SK-N-SH (cell line): ENCODE measurements around the gene VEGFB. TPM values are rescaled to one million over a fixed set of nuclear protein-coding genes. Genes with fewer than 3 reads are reported as not detected.

Source experiments
- CTCF ChIA-PET: fragments of 300-600, 350-600 bp; formaldehyde crosslinking; extraction: SDS; loops from one replicate; lab custom pipeline; 2021; lab: Yijun Ruan, JAX
- POLR2A ChIA-PET: fragments of 350-600 bp; sonication (Branson Sonifier 250); formaldehyde crosslinking; extraction: SDS; loops from one replicate; lab custom pipeline; 2020; ENCODE audit warnings: antibody characterized with exemption, inconsistent platforms; lab: Yijun Ruan, JAX
- DNase-seq: peaks from one replicate; pipeline ENCODE4 v3.0.0; 2012
- H2AFZ ChIP-seq: fragments of 200-600 bp; sonication (generic); 2 replicates; pipeline ENCODE4 v1.8.1; 2016; ENCODE audit warnings: antibody characterized with exemption, mild to moderate bottlenecking, low read depth
- H3F3A ChIP-seq: fragments of 200-600 bp; sonication (generic); replicated peaks from 2 replicates; pipeline ENCODE3; 2016; ENCODE audit warnings: antibody characterized with exemption, mild to moderate bottlenecking; ENCODE audit not compliant: insufficient read depth
- H3K27ac ChIP-seq, 2 experiments: fragments of 200-500 bp in 1 of 2; fragments of 200-600 bp in 1 of 2; sonication (Bioruptor generic) in 1 of 2; sonication (generic), shearing (Covaris generic) in 1 of 2; 2 replicates each; pipeline versions ENCODE4 v1.5.1 to v1.6.1; 2014 to 2016; ENCODE audit warnings: low read depth in 2 of 2, inconsistent platforms in 1 of 2, low read length in 1 of 2, mild to moderate bottlenecking in 1 of 2, mixed read lengths in 1 of 2
- H3K27me3 ChIP-seq: fragments of 200-600 bp; sonication (generic), shearing (Covaris generic); 2 replicates; pipeline ENCODE4 v1.6.1; 2016; ENCODE audit warnings: mixed run types; ENCODE audit not compliant: insufficient read depth
- H3K36me3 ChIP-seq, 2 experiments: fragments of 200-500 bp in 1 of 2; fragments of 200-600 bp in 1 of 2; sonication (Bioruptor generic) in 1 of 2; sonication (generic) in 1 of 2; replicated peaks in 1 of 2; 2 replicates each; pipeline versions ENCODE3 to v1.5.1; 2014 to 2016; ENCODE audit warnings: low read length in 1 of 2, mild to moderate bottlenecking in 1 of 2; ENCODE audit not compliant: insufficient read depth in 2 of 2, control insufficient read depth in 1 of 2
- H3K4me1 ChIP-seq, 2 experiments: fragments of 200-500 bp in 1 of 2; fragments of 200-600 bp in 1 of 2; sonication (Bioruptor generic) in 1 of 2; sonication (generic), shearing (Covaris generic) in 1 of 2; 2 replicates each; pipeline versions ENCODE4 v1.5.1 to v1.6.1; 2014 to 2016; ENCODE audit warnings: low read depth in 1 of 2, low read length in 1 of 2, mixed run types in 1 of 2; ENCODE audit not compliant: insufficient read depth in 2 of 2, control insufficient read depth in 1 of 2
- H3K4me2 ChIP-seq: fragments of 200-600 bp; sonication (generic), shearing (Covaris generic); 2 replicates; pipeline ENCODE4 v1.6.1; 2017; ENCODE audit warnings: mixed run types
- H3K4me3 ChIP-seq, 2 experiments: fragments of 200-500 bp in 1 of 2; fragments of 200-600 bp in 1 of 2; sonication (Bioruptor generic) in 1 of 2; sonication (generic), shearing (Covaris generic) in 1 of 2; 2 replicates each; pipeline versions ENCODE4 v1.5.1 to v1.8.1; 2014 to 2016; ENCODE audit warnings: low read depth in 2 of 2, inconsistent platforms in 1 of 2, low read length in 1 of 2, mild to moderate bottlenecking in 1 of 2, mixed read lengths in 1 of 2, moderate library complexity in 1 of 2
- H3K79me2 ChIP-seq: fragments of 200-600 bp; sonication (generic); 2 replicates; pipeline ENCODE4 v1.8.1; 2017; ENCODE audit warnings: mild to moderate bottlenecking; ENCODE audit not compliant: insufficient read depth
- H3K9ac ChIP-seq: fragments of 200-600 bp; sonication (generic); 2 replicates; pipeline ENCODE4 v1.6.1; 2017; ENCODE audit warnings: mixed run types
- H3K9me2 ChIP-seq: fragments of 200-600 bp; sonication (generic); 2 replicates; pipeline ENCODE4 v1.6.1; 2017; ENCODE audit warnings: mixed run types
- H3K9me3 ChIP-seq: fragments of 200-600 bp; sonication (generic); 2 replicates; pipeline ENCODE4 v1.6.1; 2017; ENCODE audit warnings: mixed run types, mild to moderate bottlenecking, moderate library complexity
- H4K20me1 ChIP-seq: fragments of 200-600 bp; sonication (generic); 2 replicates; pipeline ENCODE4 v1.6.1; 2017; ENCODE audit warnings: mild to moderate bottlenecking, mixed run types; ENCODE audit not compliant: insufficient read depth
- CTCF ChIP-seq: fragments of 200-600 bp; sonication (generic); IDR thresholded peaks from 2 replicates; pipeline ENCODE4 v1.6.1; 2017; ENCODE audit warnings: antibody characterized with exemption, mild to moderate bottlenecking, moderate library complexity
- ELF1 ChIP-seq: IDR thresholded peaks from 2 replicates; pipeline ENCODE4 v1.4.0; 2012
- EP300 ChIP-seq, 2 experiments: IDR thresholded peaks; 2 replicates each; pipeline versions ENCODE4 v1.4.0 to v1.6.1; 2012; ENCODE audit warnings: borderline replicate concordance in 1 of 2, low read depth in 1 of 2, low read length in 1 of 2
- FOSL2 ChIP-seq: IDR thresholded peaks from 2 replicates; pipeline ENCODE4 v1.4.0; 2012; ENCODE audit warnings: low read depth, mild to moderate bottlenecking, moderate library complexity, borderline replicate concordance
- FOXM1 ChIP-seq: IDR thresholded peaks from 2 replicates; pipeline ENCODE4 v1.4.0; 2012; ENCODE audit warnings: low read depth, mild to moderate bottlenecking
- GABPA ChIP-seq: IDR thresholded peaks from 2 replicates; pipeline ENCODE4 v1.4.0; 2012; ENCODE audit warnings: low read depth, mild to moderate bottlenecking
- IRF3 ChIP-seq: fragments of 150-350 bp; IDR thresholded peaks from 2 replicates; pipeline ENCODE4 v1.6.1; 2016; ENCODE audit warnings: mild to moderate bottlenecking, low read depth, low read length
- JUND ChIP-seq: IDR thresholded peaks from 2 replicates; pipeline ENCODE4 v1.4.0; 2012
- MAX ChIP-seq: IDR thresholded peaks from 2 replicates; pipeline ENCODE4 v1.4.0; 2012; ENCODE audit warnings: low read depth
- MXI1 ChIP-seq: IDR thresholded peaks from 2 replicates; pipeline ENCODE4 v1.6.1; 2012; ENCODE audit warnings: mild to moderate bottlenecking, low read depth, low read length, improper control_type of control experiment
- NFIC ChIP-seq: IDR thresholded peaks from 2 replicates; pipeline ENCODE4 v1.4.0; 2012; ENCODE audit warnings: borderline replicate concordance
- POLR2AphosphoS5 ChIP-seq: IDR thresholded peaks from 2 replicates; pipeline ENCODE4 v1.6.1; 2012; ENCODE audit warnings: low read depth, low read length
- RAD21 ChIP-seq: IDR thresholded peaks from 2 replicates; pipeline ENCODE4 v1.6.1; 2012; ENCODE audit warnings: mild to moderate bottlenecking, low read length
- REST ChIP-seq: IDR thresholded peaks from 2 replicates; pipeline ENCODE4 v1.6.1; 2012; ENCODE audit warnings: mild to moderate bottlenecking, low read depth, low read length, moderate library complexity
- RFX5 ChIP-seq: IDR thresholded peaks from 2 replicates; pipeline ENCODE4 v1.6.1; 2012; ENCODE audit warnings: mild to moderate bottlenecking, improper control_type of control experiment, low read length
- SIN3A ChIP-seq: IDR thresholded peaks from 2 replicates; pipeline ENCODE4 v1.6.1; 2012; ENCODE audit warnings: low read depth, mild to moderate bottlenecking, low read length, moderate library complexity, borderline replicate concordance
- TAF1 ChIP-seq: IDR thresholded peaks from 2 replicates; pipeline ENCODE4 v1.6.1; 2012; ENCODE audit warnings: low read depth, mild to moderate bottlenecking, low read length, moderate library complexity, borderline replicate concordance
- USF1 ChIP-seq: IDR thresholded peaks from 2 replicates; pipeline ENCODE4 v1.4.0; 2012; ENCODE audit warnings: low read depth, borderline replicate concordance
- USF2 ChIP-seq: fragments of 150-350 bp; IDR thresholded peaks from 2 replicates; pipeline ENCODE4 v1.6.1; 2017; ENCODE audit warnings: antibody characterized with exemption, low read length, low read depth, borderline replicate concordance
- YY1 ChIP-seq: IDR thresholded peaks from 2 replicates; pipeline ENCODE4 v1.4.0; 2012; ENCODE audit warnings: low read depth, mild to moderate bottlenecking
- WGBS: methylation state at CpG from one replicate; pipeline ENCODE4 v1.1.6; 2017; ENCODE audit warnings: low lambda C conversion rate; 5-methylcytosine and 5-hydroxymethylcytosine counted together
- polyA plus RNA-seq, 3 experiments: library from polyadenylated mRNA; depleted of rRNA; stranded (reverse); fragments of >200 nt; gene quantifications; 2 replicates each; pipeline ENCODE4 v1.2.3, GENCODE V29; 2012

Gene VEGFB
- polyA plus RNA-seq, 1 of the 3 experiments (the other 2 are of a cell fraction), result 29.9 TPM

GRCh38 chr11:64185175-64185692 is 49.1 kb upstream of the VEGFB start (continued):
- TF ChIP-seq USF1 (peak; percentile 91), MAX (peak; percentile 99)

GRCh38 chr11:64185693-64186491 is 48.5 kb upstream of the VEGFB start, which contains the start of gene STIP1:
Gene STIP1 (plus strand): TSS chr11:64186171. CDS start chr11:64186262, 91 bp downstream.
- peaks cover 0 to 8% of the 10 kb centered on the region in 2 experiments for H3K36me3 ChIP-seq
- DNase-seq, result peak; percentile 96
- peaks cover 19% of the 10 kb centered on the region for H3F3A ChIP-seq
- H4K20me1 ChIP-seq, result peaks cover 20% of the 10 kb centered on the region
- H3K4me3 ChIP-seq, result peak within 1 kb of the TSS; percentile 59 to 67
- H3K9me3 ChIP-seq, result no peaks in the 10 kb centered on the region
- H3K9ac ChIP-seq, result peak within 1 kb of the TSS; percentile 78
- no peaks in the 10 kb centered on the region for H3K9me2 ChIP-seq
- H3K4me2 ChIP-seq, result peak within 1 kb of the TSS; percentile 83
- peak within 1 kb of the TSS; percentile 88 to 90 for H3K27ac ChIP-seq
- peaks cover 9 to 25% of the 10 kb centered on the region in 2 experiments; a peak in 3 of 4 replicates for H3K4me1 ChIP-seq
- ChIA-PET CTCF (interaction anchor here (1.0 to 2.7 kb wide), 9 partner anchors 9 to 242 kb away, joined by 3 to 10 read pairs (median 5); partner anchors contain the start of gene FERMT3), POLR2A (interaction anchor here (0.6 to 1.9 kb wide), 14 partner anchors 15 to 1314 kb away, joined by 3 to 9 read pairs (median 4); partner anchors contain the start of gene NUDT22)
- H2AFZ ChIP-seq, result peak within 1 kb of the TSS; percentile 32; the same call in 1 of the 2 replicates
- WGBS, result 1% methylated on average over 12 of the region's 74 CpGs
- no peaks in the 10 kb centered on the region for H3K27me3 ChIP-seq
- peaks cover 30% of the 10 kb centered on the region for H3K79me2 ChIP-seq
- peak in 1 of 2 experiments; percentile 85; a peak in 2 of 4 replicates for TF ChIP-seq EP300 (IDR thresholded peaks at IDR 0.05; ENCODE audit: borderline replicate concordance in 1 of 2, low read depth in 1 of 2, low read length in 1 of 2)
- TF ChIP-seq CTCF, result peak; percentile 29; the same call in 1 of the 2 replicates
- TF ChIP-seq MXI1, result peak; percentile 81
- no peak for TF ChIP-seq USF2
- TF ChIP-seq SIN3A, result peak; percentile 95; the same call in 1 of the 2 replicates
- TF ChIP-seq FOXM1, result no peak
- TF ChIP-seq FOSL2, result no peak
- TF ChIP-seq REST, result 0 out of 2 replicates have a peak, but pooled peaks have one; percentile 38
- no peak for TF ChIP-seq RFX5
- TF ChIP-seq GABPA, result peak; percentile 66; the same call in 1 of the 2 replicates
- no peak for TF ChIP-seq RAD21
- peak; percentile 100 for TF ChIP-seq IRF3
- TF ChIP-seq ELF1, result peak; percentile 67
- 0 out of 2 replicates have a peak, but pooled peaks have one; percentile 6 for TF ChIP-seq YY1
- peak; percentile 83; the same call in 1 of the 2 replicates for TF ChIP-seq POLR2AphosphoS5
- peak; percentile 93 for TF ChIP-seq TAF1
- no peak for TF ChIP-seq NFIC
- no peak for TF ChIP-seq JUND
